Epithelial cell of prostate (primary cell): Measurements from ENCODE around the gene ISM1.

Experiments
- DNase-seq: peaks from one replicate; pipeline ENCODE4 v3.0.0-alpha.2; 2011; ENCODE audit warnings: low read depth, low spot score
- H3K27ac ChIP-seq: fragments of 450-650 bp; 2 replicates; pipeline ENCODE4 v1.5.1; 2017; ENCODE audit warnings: mild to moderate bottlenecking

The ISM1 gene

GRCh38 chr20:13251106-13251903 lies 30.2 kb downstream of the ISM1 start:
- DNase-seq: no peak
- no peak overlapping the region for H3K27ac ChIP-seq

- H3K27ac ChIP-seq: no peak overlapping the region
- no peak for DNase-seq
Observed at GRCh38 chr20:13251904-13252297, 30.8 kb downstream of the ISM1 start.

GRCh38 chr20:13255356-13255755 lies 34.3 kb downstream of the ISM1 start:
- H3K27ac ChIP-seq: no peak overlapping the region
- no peak for DNase-seq

- DNase-seq: no peak
- H3K27ac ChIP-seq: no peak overlapping the region
Observed at GRCh38 chr20:13256606-13257005, 35.5 kb downstream of the ISM1 start.

- DNase-seq: no peak
Observed at GRCh38 chr20:13259921-13260320, 38.8 kb downstream of the ISM1 start.

GRCh38 chr20:13260650-13261279 lies 39.7 kb downstream of the ISM1 start:
- H3K27ac ChIP-seq: no peak overlapping the region
- DNase-seq: no peak

More at GRCh38 chr20:13259921-13260320, 38.8 kb downstream of the ISM1 start:
- H3K27ac ChIP-seq: no peak overlapping the region

GRCh38 chr20:13261460-13262301 lies 40.6 kb downstream of the ISM1 start:
- H3K27ac ChIP-seq: no peak overlapping the region
- DNase-seq: no peak

GRCh38 chr20:13262302-13262650 lies 41.2 kb downstream of the ISM1 start:
- H3K27ac ChIP-seq: no peak overlapping the region

GRCh38 chr20:13262671-13263360 lies 41.7 kb downstream of the ISM1 start:
- H3K27ac ChIP-seq: no peak overlapping the region
- DNase-seq: no peak

More at GRCh38 chr20:13262302-13262650, 41.2 kb downstream of the ISM1 start:
- no peak for DNase-seq

- DNase-seq: no peak
- no peak overlapping the region for H3K27ac ChIP-seq
Observed at GRCh38 chr20:13263451-13263850, 42.4 kb downstream of the ISM1 start.

- no peak for DNase-seq
- no peak overlapping the region for H3K27ac ChIP-seq
Observed at GRCh38 chr20:13264907-13265306, 43.8 kb downstream of the ISM1 start.

- no peak overlapping the region for H3K27ac ChIP-seq
- no peak for DNase-seq
Observed at GRCh38 chr20:13265941-13266340, 44.9 kb downstream of the ISM1 start.

GRCh38 chr20:13267231-13267630 lies 46.2 kb downstream of the ISM1 start:
- no peak overlapping the region for H3K27ac ChIP-seq
- DNase-seq: no peak

- H3K27ac ChIP-seq: no peak overlapping the region
- DNase-seq: no peak
Observed at GRCh38 chr20:13268953-13269352, 47.9 kb downstream of the ISM1 start.

- DNase-seq: no peak
- H3K27ac ChIP-seq: no peak overlapping the region
Observed at GRCh38 chr20:13270211-13270610, 49.1 kb downstream of the ISM1 start.

- DNase-seq: no peak
- H3K27ac ChIP-seq: no peak overlapping the region
Observed at GRCh38 chr20:13271098-13271497, 50.0 kb downstream of the ISM1 start.

- H3K27ac ChIP-seq: no peak overlapping the region
- no peak for DNase-seq
Observed at GRCh38 chr20:13271977-13272975, 51.2 kb downstream of the ISM1 start.

- H3K27ac ChIP-seq: no peak overlapping the region
- no peak for DNase-seq
Observed at GRCh38 chr20:13274275-13274861, 53.3 kb downstream of the ISM1 start.
